Right renal cortex interstitium (tissue), 3 donors: ENCODE data around the gene ADGRD1. TPM values are rescaled to one million over a fixed set of nuclear protein-coding genes. Genes with fewer than 3 reads are reported as not detected.

Source experiments
- DNase-seq, 3 donors: peaks; one replicate each; pipeline ENCODE4 v3.0.0-alpha.2; 2013; ENCODE audit warnings: low read depth in 3 of 3, low spot score in 2 of 3
- polyA plus RNA-seq, 3 donors: library from polyadenylated mRNA; unstranded; fragments of 120-200 nt; gene quantifications; one replicate each; pipeline ENCODE4 v1.2.1, GENCODE V29; 2013; ENCODE audit not compliant: insufficient read length in 3 of 3

Gene ADGRD1
- polyA plus RNA-seq, 3 donors, result 12.5 to 15.5 (median 14.5) TPM

DNA sequence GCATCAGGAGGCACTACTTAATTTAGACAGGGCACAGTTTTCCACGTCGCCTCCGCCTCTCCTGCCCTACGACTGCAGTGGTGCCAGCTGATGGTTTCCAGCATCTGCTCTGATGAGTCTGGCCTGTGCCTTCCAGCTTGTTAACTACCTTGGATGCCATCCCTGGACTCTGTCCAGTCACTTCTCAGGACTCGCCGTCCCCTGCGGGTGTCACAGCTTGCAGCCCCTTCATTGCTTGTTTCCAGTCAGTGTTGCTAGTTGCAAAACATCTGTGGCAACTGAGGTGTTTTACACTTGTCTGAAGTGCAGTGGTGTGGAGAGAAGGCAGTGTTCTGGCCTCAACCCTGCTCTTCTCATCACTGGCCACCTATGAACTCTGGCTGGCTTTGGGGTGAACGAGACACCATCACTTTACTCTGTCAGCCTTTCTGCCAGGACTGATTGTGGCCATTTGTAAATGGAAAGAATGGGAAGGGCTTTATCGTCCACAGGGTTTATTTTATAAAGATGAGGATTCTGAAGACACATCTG, 8.3 kb downstream of the ADGRD1 start:
- no peak for DNase-seq

- DNase-seq, result no peak
Measured at GRCh38 chr12:130965214-130965613, 11.5 kb downstream of the ADGRD1 start.

- no peak for DNase-seq
Measured at GRCh38 chr12:130965668-130966067, 12.0 kb downstream of the ADGRD1 start.

GRCh38 chr12:130966443-130967030, 12.8 kb downstream of the ADGRD1 start:
- DNase-seq, result no peak

DNA sequence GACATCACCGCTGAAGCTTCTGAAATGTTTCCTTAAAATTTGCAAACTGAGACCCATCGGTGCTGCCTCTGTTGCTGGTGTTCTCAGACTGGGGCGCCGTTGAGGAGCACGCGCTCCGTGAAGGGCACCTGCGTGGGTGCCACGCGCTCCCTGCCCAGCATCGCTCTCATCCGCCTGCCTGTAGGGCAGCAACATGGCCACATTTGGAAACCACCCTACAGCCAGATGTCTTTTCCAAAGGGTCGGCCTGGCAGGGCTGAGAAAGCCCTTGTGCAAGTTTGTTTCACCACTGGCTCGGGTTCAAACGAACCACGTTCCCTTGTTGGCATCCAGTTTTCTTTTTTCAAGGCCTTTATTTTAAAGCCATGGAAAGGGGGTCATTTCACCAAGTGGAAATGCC, 13.9 kb downstream of the ADGRD1 start:
- DNase-seq, result no peak

- no peak for DNase-seq
Measured at GRCh38 chr12:130968611-130969010, 14.9 kb downstream of the ADGRD1 start.

DNA sequence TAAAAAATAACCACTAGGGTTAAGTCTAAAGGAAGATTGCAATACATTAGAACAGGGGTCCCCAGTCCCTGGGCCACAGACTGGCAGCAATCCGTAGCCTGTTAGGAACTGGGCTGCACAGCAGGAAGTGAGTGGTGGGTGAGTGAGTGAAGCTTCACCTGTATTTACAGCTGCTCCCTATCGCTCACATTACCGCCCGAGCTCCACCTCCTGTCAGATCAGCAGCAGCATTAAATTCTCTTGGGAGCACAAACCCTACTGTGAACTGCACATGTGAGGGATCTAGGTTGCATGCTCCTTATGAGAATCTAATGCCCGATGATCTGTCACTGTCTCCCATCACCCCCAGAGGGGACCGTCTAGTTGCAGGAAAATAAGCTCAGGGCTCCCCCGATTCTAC, 15.5 kb downstream of the ADGRD1 start:
- DNase-seq, result no peak

GRCh38 chr12:130970165-130970907, 16.6 kb downstream of the ADGRD1 start:
- DNase-seq, result no peak

DNA sequence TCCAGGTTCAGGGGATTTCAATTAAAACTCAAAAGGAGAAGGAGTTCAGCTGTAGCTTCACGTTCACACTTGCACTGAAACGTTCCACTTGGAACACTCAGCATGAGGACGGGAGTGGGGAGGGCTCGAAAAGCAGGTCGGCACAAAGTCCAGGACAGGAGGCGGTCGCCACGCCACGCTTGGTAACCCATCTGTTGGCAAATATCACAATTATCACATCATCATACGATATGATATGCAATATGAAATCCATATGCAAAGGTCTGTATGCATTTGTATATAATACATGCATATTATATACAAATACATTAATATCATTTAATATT, 17.2 kb downstream of the ADGRD1 start:
- no peak for DNase-seq

DNA sequence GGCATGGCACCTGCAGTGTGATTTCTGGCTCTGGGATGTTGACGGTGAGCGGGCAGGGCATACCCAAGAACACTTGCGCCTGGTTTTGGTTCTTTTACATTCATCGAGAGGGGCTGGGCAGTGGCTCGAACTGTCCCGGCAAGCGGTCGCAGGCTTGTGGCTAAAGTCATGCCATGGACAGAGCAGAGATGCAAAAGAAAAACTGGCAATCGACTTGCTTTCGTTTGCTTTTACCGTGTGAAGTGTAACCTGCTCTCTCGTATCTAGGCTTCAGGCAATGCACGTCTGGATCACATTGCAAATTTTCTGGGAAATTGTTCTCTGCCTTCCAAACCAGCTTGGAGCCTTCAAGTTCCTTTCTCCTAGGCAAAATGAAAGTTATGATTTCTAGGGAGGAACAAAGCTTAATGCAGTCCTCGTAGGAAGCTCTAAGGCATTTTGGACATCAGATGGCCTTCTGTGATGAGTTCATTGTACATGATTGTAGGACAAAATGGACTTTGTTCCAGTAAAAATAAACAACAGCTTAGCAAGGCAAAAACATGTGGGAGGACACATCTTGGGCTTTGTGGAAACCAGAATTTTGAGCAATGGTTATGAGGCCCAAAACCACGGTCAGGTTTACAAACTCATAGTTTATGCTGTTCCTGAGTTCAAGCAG, 18.3 kb downstream of the ADGRD1 start:
- no peak for DNase-seq

- no peak for DNase-seq
Measured at GRCh38 chr12:130972586-130972950, 18.9 kb downstream of the ADGRD1 start.

DNA sequence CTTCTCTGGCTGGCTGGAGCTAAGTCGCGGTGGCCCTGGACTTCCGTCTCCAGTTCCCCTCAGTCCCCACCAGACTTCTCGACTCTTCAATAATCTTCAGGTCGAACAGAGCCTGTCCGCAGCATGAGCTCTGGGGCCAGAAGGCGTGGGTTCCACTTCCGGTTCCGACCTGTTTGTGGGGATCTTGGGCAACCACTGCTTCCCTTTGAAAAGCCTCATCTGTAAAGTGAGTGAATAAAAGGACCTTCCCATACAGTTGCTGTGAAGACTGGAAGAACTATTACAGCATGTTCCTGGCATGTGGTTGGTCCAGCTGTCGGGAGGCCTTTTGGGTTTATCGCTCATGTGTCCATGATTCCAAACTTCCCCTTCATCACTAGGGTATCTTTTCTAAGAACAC, 19.4 kb downstream of the ADGRD1 start:
- DNase-seq, result no peak

- DNase-seq, result no peak
Measured at GRCh38 chr12:130973906-130974305, 20.2 kb downstream of the ADGRD1 start.

DNA sequence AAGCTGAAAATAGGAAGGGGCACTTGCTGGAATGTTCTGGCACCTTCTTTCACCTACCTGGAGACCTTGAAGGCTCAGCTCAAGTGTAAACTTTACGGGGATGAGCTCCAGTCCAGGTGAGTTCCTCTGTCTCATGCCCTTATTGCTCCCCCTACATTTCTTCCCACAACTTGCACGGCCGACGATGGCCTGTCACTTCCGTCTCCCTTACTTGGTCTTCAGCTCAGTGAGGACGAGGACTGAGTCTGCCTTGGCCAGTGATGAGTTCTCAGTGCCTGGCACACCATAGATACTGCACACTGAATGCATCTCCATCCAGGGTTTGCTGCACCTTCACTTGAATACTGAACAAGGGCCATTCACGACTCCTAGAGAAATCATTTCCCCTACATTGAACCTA, 21.4 kb downstream of the ADGRD1 start:
- DNase-seq, result no peak

GRCh38 chr12:130976171-130976720, 22.5 kb downstream of the ADGRD1 start:
- no peak for DNase-seq

DNA sequence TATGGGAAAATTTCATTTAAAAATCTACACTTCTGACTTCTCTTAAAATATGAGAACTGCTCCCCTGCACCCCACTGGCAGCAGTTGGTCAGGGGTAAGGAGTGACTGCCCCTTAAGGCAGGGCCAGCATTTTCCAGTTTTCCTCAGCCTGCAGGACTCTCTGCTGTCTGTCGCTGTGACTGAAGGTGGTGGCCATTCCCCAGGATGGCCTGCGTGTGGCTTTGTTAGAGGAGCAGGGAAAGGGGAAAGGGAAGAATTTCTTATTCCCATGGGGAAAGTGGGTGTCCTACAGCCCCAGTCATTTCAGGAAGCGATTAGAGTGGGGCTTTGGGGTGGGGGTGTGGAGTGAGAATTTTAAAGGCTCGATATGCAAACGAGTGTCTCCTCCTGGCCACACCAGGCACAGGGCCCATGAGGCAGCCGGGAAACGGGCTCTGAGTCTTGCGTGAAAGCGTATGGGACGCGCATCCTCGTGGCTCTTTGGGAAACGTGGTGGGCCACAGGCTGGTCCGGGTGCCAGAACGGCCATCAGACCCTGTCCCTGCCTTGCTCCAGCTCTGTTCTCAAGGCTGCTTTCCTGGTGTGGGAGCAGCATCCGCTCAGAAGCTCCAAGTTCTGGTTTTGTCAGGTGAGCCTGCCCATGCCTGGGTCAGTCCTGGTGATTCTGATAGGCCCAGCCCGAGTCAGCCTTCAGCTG, 23.5 kb downstream of the ADGRD1 start:
- DNase-seq, result no peak

DNA sequence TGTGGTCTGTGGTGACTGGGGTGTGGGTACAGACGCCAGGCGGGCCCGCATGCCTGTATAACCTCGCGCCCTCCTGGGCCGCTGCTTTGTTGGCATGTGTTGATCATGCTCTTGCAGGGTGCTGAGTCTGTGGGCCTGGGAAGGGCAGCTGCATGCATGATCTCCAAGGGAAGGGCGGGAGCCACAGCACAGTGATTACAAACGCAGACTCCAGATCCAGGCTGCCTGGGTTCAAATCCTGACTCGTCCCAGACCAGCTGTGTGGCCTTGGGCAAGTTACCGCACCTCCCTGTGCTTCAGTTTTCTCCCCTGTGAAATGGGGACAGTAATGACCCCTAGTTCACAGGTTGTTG, 24.0 kb downstream of the ADGRD1 start:
- no peak for DNase-seq

DNA sequence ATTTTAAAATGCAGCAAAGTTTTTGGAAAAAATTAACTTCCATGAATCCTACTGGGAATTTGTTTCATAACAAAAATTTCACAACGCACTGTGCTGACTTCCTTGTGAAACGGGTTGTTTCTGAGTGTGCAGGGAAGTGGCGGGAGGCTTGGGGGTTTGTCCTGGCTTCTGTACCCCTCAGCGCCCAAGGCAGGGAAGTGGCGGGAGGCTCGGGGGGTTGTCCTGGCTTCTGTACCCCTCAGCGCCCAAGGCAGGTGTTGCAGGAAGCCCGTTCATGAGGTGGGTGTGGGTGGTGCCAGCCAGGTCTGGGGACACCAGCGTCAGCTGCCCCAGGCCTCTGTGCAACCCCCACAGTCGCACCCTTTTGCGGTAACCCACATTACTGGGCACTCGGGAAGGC, 25.1 kb downstream of the ADGRD1 start:
- DNase-seq, result no peak

DNA sequence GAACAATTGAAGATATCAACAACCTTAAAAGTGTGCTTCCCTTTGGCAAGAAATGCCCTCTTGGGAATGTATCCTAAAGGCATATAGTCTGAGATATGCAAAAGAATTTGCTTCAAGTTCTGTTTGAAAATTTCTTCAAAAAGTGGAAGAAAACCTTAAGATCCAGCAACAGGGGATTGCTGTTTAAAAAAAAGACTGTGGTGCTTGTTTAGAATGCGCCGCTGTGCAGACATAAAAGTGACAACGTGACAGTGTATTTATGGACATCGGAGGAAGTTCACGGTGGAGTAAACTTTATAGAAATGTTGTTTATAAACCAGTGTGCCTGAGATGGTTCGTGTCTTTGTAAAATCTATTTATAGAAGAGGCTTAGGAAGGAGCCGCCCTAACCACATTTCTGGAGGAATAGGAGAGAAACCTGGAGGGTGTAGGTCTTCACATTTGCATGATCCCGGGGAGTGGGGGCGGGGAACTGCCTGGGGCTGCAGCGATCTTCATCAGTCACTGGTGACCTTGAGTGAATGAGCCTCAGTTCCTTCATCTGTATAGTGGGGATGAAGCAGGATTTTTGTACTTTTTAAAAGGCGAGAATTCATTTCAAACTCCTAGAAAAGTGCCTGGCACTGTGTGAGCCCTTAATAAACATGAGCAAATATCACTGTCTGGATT, 27.5 kb downstream of the ADGRD1 start:
- DNase-seq, result peak in 2 of 3 donors; percentile 41

GRCh38 chr12:130981911-130982310, 28.2 kb downstream of the ADGRD1 start:
- no peak for DNase-seq
